ENCODE measurements around the gene MDM2. TPM values are rescaled to one million over a fixed set of nuclear protein-coding genes. Genes with fewer than 3 reads are reported as not detected.

Gene MDM2
- total RNA-seq, 1 donor from 2014 or later = 153 TPM

DNA sequence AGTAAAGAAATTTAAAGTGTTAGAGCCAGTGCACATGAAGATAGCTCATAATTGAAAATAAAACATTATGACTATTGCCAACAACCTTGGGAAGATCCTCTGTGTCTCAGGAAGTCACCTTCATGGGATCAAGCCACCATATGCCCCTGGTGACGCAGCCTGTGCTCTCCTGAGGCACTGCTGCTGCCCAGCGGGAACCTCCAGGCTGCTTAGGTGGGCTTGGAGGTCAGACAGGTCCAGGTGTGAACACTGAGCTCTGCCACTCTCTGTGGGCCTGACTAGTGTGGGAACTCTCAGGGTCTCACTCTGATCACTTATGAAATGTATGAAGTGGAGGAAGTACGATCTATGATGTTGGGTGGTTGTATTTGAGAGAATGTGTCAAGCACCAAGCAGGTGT is 45.3 kb upstream of the MDM2 start:
- no peaks in the 10 kb centered on the region for H3K9me3 Mint-ChIP-seq (ENCODE audit: low read depth)
- DNase-seq (ENCODE audit: low spot score, unreplicated experiment) = no peak
- peaks cover 19% of the 10 kb centered on the region for H3K36me3 Mint-ChIP-seq (ENCODE audit: insufficient read depth)
- TF ChIP-seq, protein P1, sequence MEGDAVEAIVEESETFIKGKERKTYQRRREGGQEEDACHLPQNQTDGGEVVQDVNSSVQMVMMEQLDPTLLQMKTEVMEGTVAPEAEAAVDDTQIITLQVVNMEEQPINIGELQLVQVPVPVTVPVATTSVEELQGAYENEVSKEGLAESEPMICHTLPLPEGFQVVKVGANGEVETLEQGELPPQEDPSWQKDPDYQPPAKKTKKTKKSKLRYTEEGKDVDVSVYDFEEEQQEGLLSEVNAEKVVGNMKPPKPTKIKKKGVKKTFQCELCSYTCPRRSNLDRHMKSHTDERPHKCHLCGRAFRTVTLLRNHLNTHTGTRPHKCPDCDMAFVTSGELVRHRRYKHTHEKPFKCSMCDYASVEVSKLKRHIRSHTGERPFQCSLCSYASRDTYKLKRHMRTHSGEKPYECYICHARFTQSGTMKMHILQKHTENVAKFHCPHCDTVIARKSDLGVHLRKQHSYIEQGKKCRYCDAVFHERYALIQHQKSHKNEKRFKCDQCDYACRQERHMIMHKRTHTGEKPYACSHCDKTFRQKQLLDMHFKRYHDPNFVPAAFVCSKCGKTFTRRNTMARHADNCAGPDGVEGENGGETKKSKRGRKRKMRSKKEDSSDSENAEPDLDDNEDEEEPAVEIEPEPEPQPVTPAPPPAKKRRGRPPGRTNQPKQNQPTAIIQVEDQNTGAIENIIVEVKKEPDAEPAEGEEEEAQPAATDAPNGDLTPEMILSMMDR (IDR thresholded peaks at IDR 0.05; ENCODE audit: unreplicated experiment) = no peak
- H3K4me1 Mint-ChIP-seq (ENCODE audit: low read depth) = no peaks in the 10 kb centered on the region
- H3K4me3 Mint-ChIP-seq (ENCODE audit: low read depth) = no peak overlapping the region
- no peak overlapping the region for H3K27ac Mint-ChIP-seq
- H3K27me3 Mint-ChIP-seq = no peaks in the 10 kb centered on the region

DNA sequence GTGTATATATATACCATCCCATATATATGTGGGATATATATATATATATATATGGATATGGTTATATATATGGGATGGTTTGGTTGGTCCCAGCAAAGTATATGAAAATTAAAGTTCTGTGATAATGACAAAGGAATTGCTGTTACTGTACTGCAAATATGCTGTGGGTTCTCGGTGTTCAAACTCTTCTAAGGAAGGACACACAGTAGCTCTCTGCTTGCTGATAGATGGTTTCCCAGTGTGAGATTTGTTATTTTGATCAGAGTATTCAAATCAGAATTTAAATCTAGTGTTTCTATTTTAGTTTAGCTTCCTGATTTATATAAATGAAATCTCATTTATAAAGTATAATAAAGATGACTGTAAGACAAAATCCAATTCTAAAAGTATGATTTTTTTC is 42.3 kb upstream of the MDM2 start:
- H3K4me3 Mint-ChIP-seq (ENCODE audit: low read depth) = no peak overlapping the region
- H3K27me3 Mint-ChIP-seq = no peaks in the 10 kb centered on the region
- no peak for DNase-seq (ENCODE audit: low spot score, unreplicated experiment)
- H3K4me1 Mint-ChIP-seq (ENCODE audit: low read depth) = no peaks in the 10 kb centered on the region
- H3K36me3 Mint-ChIP-seq (ENCODE audit: insufficient read depth) = peaks cover 13% of the 10 kb centered on the region
- H3K9me3 Mint-ChIP-seq (ENCODE audit: low read depth) = no peaks in the 10 kb centered on the region
- no peak overlapping the region for H3K27ac Mint-ChIP-seq
- TF ChIP-seq, protein P1 (IDR thresholded peaks at IDR 0.05; ENCODE audit: unreplicated experiment) = no peak

DNA sequence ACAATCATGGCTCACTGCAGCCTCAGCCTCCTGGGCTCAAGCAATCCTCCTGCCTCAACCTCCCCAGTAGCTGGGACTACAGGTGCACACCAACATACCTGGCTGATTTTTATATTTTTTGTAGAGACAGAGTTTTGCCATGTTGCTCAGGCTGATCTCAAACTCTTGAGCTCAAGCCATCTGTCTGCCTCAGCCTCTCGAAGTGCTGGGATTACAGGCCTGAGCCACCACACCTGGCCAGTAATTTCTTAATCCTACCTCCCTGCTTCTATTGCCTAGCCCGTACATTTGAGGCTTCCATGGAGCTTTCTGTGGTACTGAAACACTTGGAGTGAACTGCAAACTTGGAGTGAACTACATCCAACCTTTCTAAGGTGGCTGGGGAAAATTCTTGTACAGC is 41.3 kb upstream of the MDM2 start:
- H3K4me3 Mint-ChIP-seq (ENCODE audit: low read depth) = no peak overlapping the region
- H3K27me3 Mint-ChIP-seq = no peaks in the 10 kb centered on the region
- no peaks in the 10 kb centered on the region for H3K4me1 Mint-ChIP-seq (ENCODE audit: low read depth)
- H3K9me3 Mint-ChIP-seq (ENCODE audit: low read depth) = no peaks in the 10 kb centered on the region
- no peak for DNase-seq (ENCODE audit: low spot score, unreplicated experiment)
- peaks cover 9% of the 10 kb centered on the region for H3K36me3 Mint-ChIP-seq (ENCODE audit: insufficient read depth)
- TF ChIP-seq, protein P1 (IDR thresholded peaks at IDR 0.05; ENCODE audit: unreplicated experiment) = no peak
- H3K27ac Mint-ChIP-seq = no peak overlapping the region

DNA sequence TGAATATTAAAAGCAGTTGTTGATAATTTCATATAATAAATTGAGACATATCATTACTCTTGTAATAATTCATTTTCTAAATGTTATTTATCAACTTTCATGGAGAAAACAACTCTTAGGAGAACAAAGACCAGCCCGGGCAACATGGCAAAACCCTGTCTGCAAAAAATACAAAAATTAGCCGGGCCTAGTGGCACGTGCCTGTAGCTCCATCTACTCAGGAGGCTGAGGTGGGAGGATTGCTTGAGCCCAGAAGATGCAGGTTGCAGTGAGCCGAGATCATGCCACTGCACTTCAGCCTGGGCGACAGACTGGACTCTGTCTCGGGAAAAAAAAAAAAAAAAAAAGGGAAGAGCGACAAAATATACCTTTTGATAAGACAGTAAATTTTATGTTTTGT is 40.8 kb upstream of the MDM2 start:
- TF ChIP-seq, protein P1 (IDR thresholded peaks at IDR 0.05; ENCODE audit: unreplicated experiment) = no peak
- no peaks in the 10 kb centered on the region for H3K9me3 Mint-ChIP-seq (ENCODE audit: low read depth)
- DNase-seq (ENCODE audit: low spot score, unreplicated experiment) = no peak
- no peaks in the 10 kb centered on the region for H3K4me1 Mint-ChIP-seq (ENCODE audit: low read depth)
- H3K27ac Mint-ChIP-seq = no peak overlapping the region
- no peak overlapping the region for H3K4me3 Mint-ChIP-seq (ENCODE audit: low read depth)
- H3K27me3 Mint-ChIP-seq = no peaks in the 10 kb centered on the region
- H3K36me3 Mint-ChIP-seq (ENCODE audit: insufficient read depth) = peaks cover 6% of the 10 kb centered on the region

DNA sequence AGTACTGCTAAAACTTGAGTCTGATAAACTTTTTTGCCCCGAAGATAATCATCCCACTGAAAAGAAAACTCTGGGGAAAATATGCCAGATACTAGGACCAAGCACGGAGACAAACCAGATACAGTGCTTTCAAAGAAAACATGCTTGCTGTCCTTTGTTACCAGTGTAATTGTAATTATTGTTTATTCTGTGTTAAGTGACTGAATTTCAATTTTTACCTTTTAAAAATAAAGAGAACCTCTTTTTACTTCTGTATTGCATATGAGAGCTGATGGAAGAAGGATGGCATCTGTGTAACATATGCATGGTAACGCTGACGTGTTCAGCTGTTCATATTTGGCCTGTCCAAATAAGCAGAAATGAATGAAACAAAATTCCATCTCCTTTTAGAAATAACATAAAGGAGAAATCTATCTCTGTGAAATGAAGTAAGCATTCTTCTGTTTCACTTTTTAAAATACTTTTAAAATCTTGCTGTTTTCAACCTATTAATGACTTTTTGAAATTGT is 39.5 kb upstream of the MDM2 start:
- DNase-seq (ENCODE audit: low spot score, unreplicated experiment) = no peak
- Mint-ChIP-seq H3K4me3 (ENCODE audit: low read depth) (no peak overlapping the region), H3K27ac (no peak overlapping the region), H3K36me3 (ENCODE audit: insufficient read depth) (peaks cover 6% of the 10 kb centered on the region), H3K9me3 (ENCODE audit: low read depth) (no peaks in the 10 kb centered on the region), H3K27me3 (no peaks in the 10 kb centered on the region), H3K4me1 (ENCODE audit: low read depth) (no peaks in the 10 kb centered on the region)
- TF ChIP-seq, protein P1 (IDR thresholded peaks at IDR 0.05; ENCODE audit: unreplicated experiment) = no peak
